Endothelial cell (in vitro differentiated cells): ENCODE data around the gene ABCD3. TPM values are rescaled to one million over a fixed set of nuclear protein-coding genes. Genes with fewer than 3 reads are reported as not detected.

Experiments used
- DNase-seq: peaks from one replicate; pipeline ENCODE4 v3.0.0; 2021; ENCODE audit warnings: low spot score
- H3K27ac Mint-ChIP-seq: one replicate; pipeline ENCODE4 v1.8.0; 2021; ENCODE audit warnings: mixed read lengths, inconsistent platforms; ENCODE audit not compliant: unreplicated experiment
- H3K27me3 Mint-ChIP-seq: one replicate; pipeline ENCODE4 v1.8.0; 2021; ENCODE audit warnings: mild to moderate bottlenecking, moderate library complexity, mixed read lengths, inconsistent platforms; ENCODE audit not compliant: unreplicated experiment
- H3K36me3 Mint-ChIP-seq: one replicate; pipeline ENCODE4 v1.8.0; 2021; ENCODE audit warnings: mild to moderate bottlenecking, low read depth, mixed read lengths, inconsistent platforms; ENCODE audit not compliant: unreplicated experiment
- H3K4me1 Mint-ChIP-seq: one replicate; pipeline ENCODE4 v1.8.0; 2021; ENCODE audit warnings: mild to moderate bottlenecking, mixed read lengths, inconsistent platforms; ENCODE audit not compliant: unreplicated experiment
- H3K4me3 Mint-ChIP-seq: one replicate; pipeline ENCODE4 v1.8.0; 2021; ENCODE audit warnings: mild to moderate bottlenecking, mixed read lengths, inconsistent platforms; ENCODE audit not compliant: unreplicated experiment
- H3K9me3 Mint-ChIP-seq: one replicate; pipeline ENCODE4 v1.8.0; 2021; ENCODE audit warnings: mixed read lengths, inconsistent platforms; ENCODE audit not compliant: unreplicated experiment
- CTCF ChIP-seq: fragments of 200-600 bp; sonication (generic); IDR thresholded peaks from one replicate; pipeline ENCODE4 v1.5.0; 2021; ENCODE audit warnings: antibody characterized with exemption; ENCODE audit not compliant: unreplicated experiment
- total RNA-seq: library from RNA; stranded (reverse); fragmentation: NEBNext Ultra II Directional; extraction: Animal tissue kit (Norgen Biotek cat#: 25700); gene quantifications from one replicate; pipeline ENCODE4 v1.2.1, GENCODE V29; 2021; ENCODE audit not compliant: unreplicated experiment

Gene ABCD3
- total RNA-seq, 1 donor from 2014 or later: 59.6 TPM

DNA sequence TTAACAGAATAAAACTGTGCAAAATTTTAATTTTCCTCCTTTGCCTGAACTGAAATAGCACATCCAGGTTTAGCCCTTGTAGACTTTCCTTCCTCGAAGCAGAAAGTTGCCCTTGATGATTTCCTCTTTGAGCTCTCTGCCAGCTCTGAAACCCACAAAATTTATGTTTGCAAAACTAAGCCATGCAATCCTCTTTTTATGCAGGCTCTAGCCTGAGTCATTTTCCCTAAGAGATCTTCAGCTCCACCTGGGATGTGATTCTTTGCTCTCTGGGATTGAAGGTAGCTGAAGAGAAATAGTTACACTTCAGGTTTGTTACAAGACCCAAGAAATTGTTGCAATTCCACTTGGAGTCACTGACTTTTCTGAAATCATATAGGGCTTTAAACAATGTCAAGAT is 124.8 kb downstream of the ABCD3 start:
- Mint-ChIP-seq H3K36me3 (peaks cover 8% of the 10 kb centered on the region), H3K9me3 (no peaks in the 10 kb centered on the region), H3K27ac (no peak overlapping the region), H3K4me3 (peak overlapping the region; percentile 89), H3K4me1 (peaks cover 13% of the 10 kb centered on the region), H3K27me3 (peaks cover 9% of the 10 kb centered on the region)
- DNase-seq: no peak
- no peak for TF ChIP-seq CTCF

- no peak for DNase-seq
- Mint-ChIP-seq H3K27ac (no peak overlapping the region), H3K27me3 (peaks cover 9% of the 10 kb centered on the region), H3K36me3 (peaks cover 8% of the 10 kb centered on the region), H3K4me3 (no peak overlapping the region), H3K4me1 (peaks cover 13% of the 10 kb centered on the region), H3K9me3 (no peaks in the 10 kb centered on the region)
- no peak for TF ChIP-seq CTCF
Observed at GRCh38 chr1:94543893-94544635, 125.9 kb downstream of the ABCD3 start.

DNA sequence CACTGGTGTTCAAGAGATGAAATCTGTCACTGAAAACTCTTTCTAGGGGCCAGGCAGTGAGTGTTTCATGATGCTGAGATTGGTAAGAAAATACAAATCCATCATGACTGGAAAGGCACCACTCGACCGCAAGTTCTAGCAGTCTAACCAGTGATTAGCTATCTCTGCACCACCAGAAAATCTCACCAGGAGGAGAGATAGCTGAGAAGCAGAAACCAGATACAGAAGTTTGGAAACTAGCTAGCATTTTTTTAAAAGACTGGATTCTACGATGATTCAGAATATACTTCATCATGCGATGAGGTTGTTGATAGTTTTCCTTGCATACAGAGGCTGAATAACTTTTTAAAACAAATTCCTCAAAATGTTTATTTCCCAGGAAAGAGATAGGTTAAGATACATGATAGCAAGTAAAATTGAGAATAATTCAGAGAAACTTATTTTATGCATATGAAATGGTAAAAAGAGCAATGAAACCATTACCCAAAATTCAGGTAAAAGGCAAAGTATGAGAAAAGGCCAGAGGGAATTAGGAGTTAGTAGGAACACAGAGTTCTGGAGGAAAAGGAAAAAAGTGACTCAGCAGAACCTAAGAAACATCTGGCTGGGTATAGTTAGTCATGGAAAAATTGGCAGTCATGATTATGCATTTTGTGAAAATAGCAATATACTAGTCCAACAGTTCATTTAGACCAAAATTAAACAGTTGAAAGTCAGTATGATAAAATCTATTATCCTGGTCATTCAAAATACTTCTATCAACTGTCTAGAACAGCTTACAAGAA is 126.7 kb downstream of the ABCD3 start:
- no peak overlapping the region for H3K27ac Mint-ChIP-seq
- H3K27me3 Mint-ChIP-seq: peaks cover 9% of the 10 kb centered on the region
- no peak overlapping the region for H3K4me3 Mint-ChIP-seq

DNA sequence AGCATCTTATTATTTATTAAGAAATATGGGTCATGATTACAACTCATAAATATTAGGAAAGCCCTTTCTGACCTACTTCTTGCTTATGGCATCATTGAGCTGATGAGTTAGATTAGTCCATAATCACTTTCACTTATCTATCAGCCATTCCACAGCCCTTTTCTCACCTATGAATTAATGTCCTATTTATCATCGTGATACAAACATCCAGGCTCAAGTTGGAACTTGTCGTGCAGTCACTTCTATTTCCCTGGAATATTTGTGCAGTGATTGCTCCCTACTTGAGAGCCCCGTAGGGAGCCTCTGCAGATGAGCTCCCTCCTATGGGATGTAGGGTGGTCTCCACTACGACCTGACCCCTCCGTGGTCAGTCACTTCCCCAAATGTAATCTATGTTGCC is 131.5 kb downstream of the ABCD3 start:
- peaks cover 1% of the 10 kb centered on the region for H3K27me3 Mint-ChIP-seq
- DNase-seq: no peak
- H3K9me3 Mint-ChIP-seq: no peaks in the 10 kb centered on the region
- H3K36me3 Mint-ChIP-seq: no peaks in the 10 kb centered on the region
- no peak overlapping the region for H3K4me3 Mint-ChIP-seq
- peaks cover 33% of the 10 kb centered on the region for H3K4me1 Mint-ChIP-seq
- H3K27ac Mint-ChIP-seq: no peak overlapping the region
- no peak for TF ChIP-seq CTCF

More for the DNA sequence above, 126.7 kb downstream of the ABCD3 start:
- Mint-ChIP-seq H3K9me3 (no peaks in the 10 kb centered on the region), H3K4me1 (peaks cover 19% of the 10 kb centered on the region), H3K36me3 (peaks cover 8% of the 10 kb centered on the region)
- TF ChIP-seq CTCF: no peak
- no peak for DNase-seq

DNA sequence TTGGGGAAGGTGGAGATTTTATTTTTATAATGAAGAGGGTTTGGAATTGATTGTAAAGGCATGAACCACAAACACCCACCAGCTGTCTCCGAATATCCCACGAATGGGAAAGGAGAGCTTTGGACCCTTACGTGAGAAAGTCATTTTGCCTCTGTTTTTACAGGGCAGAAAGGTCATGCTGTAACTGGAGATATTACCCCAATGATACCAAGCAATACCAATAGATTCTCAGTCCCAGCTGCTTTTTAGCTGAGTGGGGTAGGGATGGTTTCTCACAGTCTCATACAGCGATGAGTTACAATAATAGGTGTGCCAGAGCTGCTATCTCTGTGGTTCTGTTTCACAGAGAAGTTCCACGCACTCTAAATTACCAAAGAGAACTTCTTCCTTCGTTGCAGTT is 132.2 kb downstream of the ABCD3 start:
- Mint-ChIP-seq H3K27ac (no peak overlapping the region), H3K4me3 (no peak overlapping the region), H3K27me3 (peaks cover 4% of the 10 kb centered on the region), H3K36me3 (no peaks in the 10 kb centered on the region), H3K9me3 (no peaks in the 10 kb centered on the region), H3K4me1 (peaks cover 33% of the 10 kb centered on the region)
- TF ChIP-seq CTCF: no peak
- DNase-seq: no peak
